Measurements from ENCODE around the gene GJB1. TPM values are rescaled to one million over a fixed set of nuclear protein-coding genes. Genes with fewer than 3 reads are reported as not detected.

GJB1 gene
- total and polyA plus RNA-seq, 11 donors, result not detected

- intact Hi-C loops (cut with DNase I), result no loop called here
- no peak overlapping the region for H3K4me3 ChIP-seq
- H3K36me3 ChIP-seq, result peaks cover 0 to 93% (median 68%) of the 10 kb centered on the region in 9 donors
- H3K27me3 ChIP-seq, result no peaks in the 10 kb centered on the region
- TF ChIP-seq CTCF (IDR thresholded peaks at IDR 0.05) (no peak), POLR2A (IDR thresholded peaks at IDR 0.05) (no peak)
- 72 to 85% (median 79%) methylated on average over 2 of the region's 2 CpGs for whole genome bisulfite sequencing, 4 donors
- no peaks in the 10 kb centered on the region for H3K9me3 ChIP-seq
- ATAC-seq (no peak), DNase-seq (no peak)
- H3K4me1 ChIP-seq, result no peaks in the 10 kb centered on the region
- H3K27ac ChIP-seq, result no peak overlapping the region
Measured at GRCh38 chrX:71245159-71245558, 22.1 kb downstream of the GJB1 start.

GRCh38 chrX:71250841-71251240 is 27.8 kb downstream of the GJB1 start:
- DNase-seq (no peak), ATAC-seq (no peak)
- H3K27me3 ChIP-seq, result no peaks in the 10 kb centered on the region
- no peak overlapping the region for H3K4me3 ChIP-seq
- no peak overlapping the region for H3K27ac ChIP-seq
- H3K4me1 ChIP-seq, result peaks cover 0 to 14% (median 8%) of the 10 kb centered on the region in 12 donors
- no peaks in the 10 kb centered on the region for H3K9me3 ChIP-seq
- intact Hi-C loops (cut with DNase I), result loop anchor here in 4 of 10 donors (10.0 kb wide), 2 partner anchors 106 to 114 kb away; partner anchors contain the start of genes TAF1 (in 4 of the 4) and NLGN3 (in 1 of the 4)
- WGBS, 4 donors, result 86 to 89% (median 87%) methylated on average over 9 of the region's 9 CpGs
- no peak for TF ChIP-seq CTCF (IDR thresholded peaks at IDR 0.05)
- no peak for TF ChIP-seq POLR2A (IDR thresholded peaks at IDR 0.05)
- peaks cover 0 to 45% (median 28%) of the 10 kb centered on the region in 9 donors for H3K36me3 ChIP-seq

- intact Hi-C loops (cut with DNase I), result loop anchor here in 4 of 10 donors (10.0 kb wide), 2 partner anchors 107 to 113 kb away; partner anchors contain the start of genes TAF1 (in 4 of the 4) and NLGN3 (in 1 of the 4)
- 35 to 65% (median 51%) methylated on average over 7 to 8 of the region's 8 CpGs for WGBS, 4 donors
- no peaks in the 10 kb centered on the region for H3K9me3 ChIP-seq
- TF ChIP-seq CTCF (IDR thresholded peaks at IDR 0.05), result no peak
- DNase-seq, result no peak
- ATAC-seq, result no peak
- peaks cover 0 to 14% (median 8%) of the 10 kb centered on the region in 12 donors for H3K4me1 ChIP-seq
- no peak overlapping the region for H3K27ac ChIP-seq
- H3K4me3 ChIP-seq, result peak overlapping the region in 1 of 12 donors; percentile 61
- no peaks in the 10 kb centered on the region for H3K27me3 ChIP-seq
- H3K36me3 ChIP-seq, result peaks cover 0 to 41% (median 23%) of the 10 kb centered on the region in 9 donors
Measured at GRCh38 chrX:71251466-71251973, 28.5 kb downstream of the GJB1 start.

GRCh38 chrX:71252221-71252620 is 29.2 kb downstream of the GJB1 start:
- Histone ChIP-seq H3K4me3 (peak overlapping the region in 1 of 12 donors; percentile 61), H3K9me3 (no peaks in the 10 kb centered on the region), H3K4me1 (peaks cover 0 to 14% (median 8%) of the 10 kb centered on the region in 12 donors), H3K36me3 (peaks cover 0 to 36% (median 19%) of the 10 kb centered on the region in 9 donors), H3K27ac (no peak overlapping the region), H3K27me3 (no peaks in the 10 kb centered on the region)
- WGBS, 4 donors, result 66 to 86% (median 74%) methylated on average over 2 of the region's 2 CpGs
- ATAC-seq (no peak), DNase-seq (no peak)
- intact Hi-C loops (cut with DNase I), result loop anchor here in 4 of 10 donors (10.0 kb wide), 2 partner anchors 107 to 113 kb away; partner anchors contain the start of genes TAF1 (in 4 of the 4) and NLGN3 (in 1 of the 4)
- TF ChIP-seq POLR2A (IDR thresholded peaks at IDR 0.05) (no peak), CTCF (IDR thresholded peaks at IDR 0.05) (no peak)

Measured in heart left ventricle (tissue), 16 donors.